GM19324 (cell line): Measurements from ENCODE around the gene MED13L.
A peak's percentile ranks its signal among the peaks of the same experiment; 100 is the strongest.

ENCODE experiments used
- ATAC-seq: cut with Tn5 transposase; IDR thresholded peaks from one replicate; pipeline ENCODE4 v1.9.1; 2021; ENCODE audit warnings: mild to moderate bottlenecking, moderate library complexity; ENCODE audit not compliant: unreplicated experiment, low FRiP score

MED13L gene

DNA sequence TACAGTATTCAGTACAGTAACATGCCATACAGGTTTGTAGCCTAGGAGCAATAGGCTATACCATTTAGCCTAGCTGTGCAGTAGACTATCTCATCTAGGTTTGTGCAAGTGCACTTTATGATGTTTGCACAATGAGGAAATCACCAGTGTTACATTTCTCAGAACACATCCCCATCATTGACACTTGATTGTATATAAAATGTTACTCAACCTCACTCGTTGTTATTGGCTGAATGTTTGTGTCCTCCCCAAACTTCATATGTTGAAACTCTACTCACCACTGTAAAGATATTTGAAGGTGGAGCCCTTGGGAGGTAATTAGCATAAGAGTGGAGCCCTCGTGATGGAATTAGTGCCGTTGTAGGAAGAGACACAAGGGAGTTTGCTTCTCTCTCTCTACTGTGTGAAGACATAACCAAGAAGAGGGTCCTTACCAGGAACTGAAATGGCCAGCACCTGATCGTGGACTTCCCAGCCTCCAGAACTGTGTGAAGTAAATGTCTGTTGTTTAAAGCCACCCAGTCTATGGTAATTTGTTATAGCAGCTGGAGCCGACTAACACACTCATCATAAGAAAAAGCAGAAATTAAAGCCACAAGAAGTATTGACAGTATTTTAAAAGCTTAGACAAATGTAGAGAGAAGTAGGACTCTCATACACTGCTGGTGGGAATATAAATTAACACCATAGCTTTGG is 3.2 kb upstream of the MED13L start:
- no peak for ATAC-seq

DNA sequence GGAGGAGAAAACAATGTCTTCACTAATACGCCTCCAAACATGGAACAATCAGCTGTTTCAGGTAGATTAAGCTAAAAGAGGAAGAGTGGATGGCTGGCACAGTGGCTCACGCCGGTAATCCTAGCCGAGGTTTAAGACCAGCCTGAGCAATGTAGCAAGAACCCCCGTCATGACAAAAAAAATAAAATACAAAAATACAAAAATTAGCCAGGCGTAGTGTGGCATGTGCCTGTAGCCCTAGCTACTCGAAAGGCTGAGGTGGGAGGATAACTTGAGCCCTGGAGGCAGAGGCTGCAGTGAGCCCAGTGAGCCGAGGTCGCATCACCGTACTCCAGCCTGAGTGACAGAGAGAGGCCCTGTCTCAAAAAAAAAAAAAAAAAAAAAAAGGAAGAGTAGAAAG is 1.2 kb upstream of the MED13L start:
- ATAC-seq, result no peak

DNA sequence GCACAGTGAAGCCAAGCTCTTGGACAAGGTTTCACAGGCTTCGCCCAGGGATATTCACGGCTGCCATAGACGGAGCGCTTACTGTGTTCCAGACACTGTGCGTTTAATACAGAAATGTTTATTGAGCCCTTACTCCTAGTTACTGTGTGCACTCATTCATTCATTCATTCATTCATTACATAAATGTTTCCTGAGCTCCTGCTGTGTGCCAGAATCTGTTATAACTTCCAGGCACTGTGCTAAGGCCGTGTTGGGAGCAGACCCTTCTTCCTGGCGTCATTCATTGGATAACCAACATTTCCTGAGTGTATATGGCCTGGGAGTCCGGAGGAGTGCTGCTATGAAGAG is 760 bp upstream of the MED13L start:
- ATAC-seq, result no peak

DNA sequence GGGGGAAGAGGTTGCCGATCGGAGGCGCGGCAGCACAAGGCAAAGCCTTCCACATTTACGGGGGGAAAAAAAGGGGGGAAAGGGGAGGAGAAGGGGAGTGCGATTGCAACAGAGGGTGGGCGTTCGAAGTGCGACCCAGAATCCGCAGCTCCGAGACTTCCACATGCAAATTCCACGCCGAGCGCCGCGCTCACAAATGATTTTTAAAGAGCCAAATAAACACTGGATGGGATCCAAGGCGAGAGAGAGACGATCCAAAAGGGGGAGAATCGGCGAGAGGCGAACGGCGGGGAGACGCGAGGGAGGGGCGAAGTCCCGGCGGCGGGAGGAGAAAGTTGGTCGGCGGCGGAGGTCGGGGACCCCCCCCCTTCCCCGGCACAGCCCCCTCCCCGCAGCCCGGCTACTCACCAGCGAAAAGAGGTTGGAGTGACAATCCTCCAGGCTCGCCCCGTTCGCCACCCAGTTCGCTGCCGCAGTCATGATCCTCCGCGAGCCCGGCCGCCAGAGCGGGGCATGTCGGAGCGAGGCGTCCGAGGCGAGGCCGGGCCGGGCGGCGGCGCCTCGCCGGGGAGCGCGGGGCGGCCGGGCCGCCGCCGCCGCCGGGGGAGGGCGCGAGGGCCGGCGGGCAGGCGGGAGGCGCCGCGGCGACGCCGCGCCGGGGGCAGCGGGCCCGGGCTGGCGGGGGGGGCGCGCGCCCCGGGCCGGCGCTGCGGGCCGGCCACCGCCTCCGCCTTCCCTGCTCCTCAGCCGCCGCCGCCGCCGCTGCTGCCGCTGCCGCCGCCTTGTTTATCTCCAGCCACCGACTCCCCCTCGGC is 634 bp downstream of the MED13L start:
- ATAC-seq, result peak; percentile 29

DNA sequence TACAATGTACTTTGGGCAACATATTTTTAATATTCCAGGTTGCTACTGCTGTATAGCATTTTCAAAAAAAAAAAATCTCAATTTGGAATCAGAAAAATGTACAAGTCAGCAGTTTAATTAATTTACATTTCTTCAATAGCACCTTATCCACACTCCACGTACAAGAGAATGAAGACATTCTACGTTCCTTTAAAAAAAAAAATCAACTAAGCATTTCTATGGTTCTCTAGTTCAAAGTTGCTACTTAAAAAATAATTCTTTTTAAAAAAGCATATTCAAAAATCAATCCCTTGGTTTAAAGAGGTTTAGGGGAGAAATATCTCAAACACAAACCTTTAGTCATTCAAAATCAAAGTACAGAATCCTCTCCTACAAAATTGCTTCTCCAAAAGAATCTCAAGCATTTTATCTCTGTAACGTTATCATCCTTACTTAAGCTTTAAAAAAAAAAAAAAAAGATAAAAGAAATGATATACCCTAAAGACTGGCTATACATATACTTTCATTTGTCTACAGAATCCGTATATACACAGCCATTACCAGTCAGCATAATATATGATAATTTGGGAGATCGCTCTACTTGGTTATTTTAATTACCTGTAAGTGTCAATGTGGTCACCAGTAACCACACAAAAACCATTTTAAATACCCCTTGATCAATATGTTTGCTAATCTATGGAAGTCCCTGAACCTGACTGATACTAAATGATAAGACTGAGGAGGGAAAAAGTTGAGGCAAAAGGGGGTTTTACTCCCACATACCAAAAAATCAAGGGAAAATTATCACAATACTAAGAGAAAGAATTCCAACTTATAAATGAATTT is 2.7 kb downstream of the MED13L start:
- ATAC-seq, result no peak

DNA sequence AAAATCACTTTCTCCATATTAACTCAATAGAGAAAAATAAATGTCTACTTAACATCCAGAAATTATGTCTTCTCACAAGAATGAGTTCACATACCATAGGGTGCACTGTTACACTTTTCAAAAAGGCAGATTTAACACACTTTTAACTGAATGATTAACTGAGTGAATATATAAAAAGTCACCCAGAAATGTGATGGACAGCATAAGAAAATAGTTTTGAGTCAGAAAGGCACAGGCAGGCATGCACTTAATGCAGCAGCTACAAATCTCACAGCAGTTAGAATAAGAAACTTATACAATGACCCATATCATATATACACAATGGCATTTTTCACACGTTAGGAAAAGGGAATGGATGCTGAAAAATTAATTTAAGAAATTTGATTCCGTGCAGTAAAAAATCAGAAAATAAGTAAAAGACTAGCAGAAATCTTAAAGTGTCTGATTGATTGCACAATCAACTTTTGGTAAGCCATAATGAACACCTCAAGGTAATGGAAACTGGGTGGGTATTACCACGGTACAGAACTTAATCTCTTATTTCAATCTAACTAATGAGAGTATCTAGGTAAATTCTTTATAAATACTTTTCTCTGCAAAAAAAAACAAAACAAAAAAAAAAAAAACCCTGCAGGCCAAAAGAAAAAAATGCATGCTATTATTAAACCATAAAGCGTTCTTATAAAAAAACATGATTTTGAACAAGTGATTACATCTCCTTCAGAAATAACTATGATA is 3.5 kb downstream of the MED13L start:
- ATAC-seq, result no peak

DNA sequence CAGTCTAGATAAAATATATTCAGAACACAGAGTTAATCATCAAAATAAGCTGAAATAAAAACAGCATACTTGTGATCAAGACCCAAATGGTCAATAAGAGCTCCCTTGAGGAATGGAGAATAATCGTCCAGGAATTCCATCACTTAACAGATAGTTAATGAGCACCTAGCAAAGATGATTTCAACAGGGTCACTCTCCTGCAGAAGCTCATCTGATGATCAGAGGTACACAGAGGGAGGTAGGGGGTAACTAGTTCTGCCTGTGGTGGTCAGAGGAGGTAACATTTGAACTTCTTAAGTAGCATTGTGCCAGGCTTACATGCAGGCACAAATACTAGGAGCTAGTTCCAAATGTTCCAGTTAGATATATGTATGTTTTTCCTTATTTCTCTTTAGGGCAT is 9.5 kb downstream of the MED13L start:
- ATAC-seq, result no peak

DNA sequence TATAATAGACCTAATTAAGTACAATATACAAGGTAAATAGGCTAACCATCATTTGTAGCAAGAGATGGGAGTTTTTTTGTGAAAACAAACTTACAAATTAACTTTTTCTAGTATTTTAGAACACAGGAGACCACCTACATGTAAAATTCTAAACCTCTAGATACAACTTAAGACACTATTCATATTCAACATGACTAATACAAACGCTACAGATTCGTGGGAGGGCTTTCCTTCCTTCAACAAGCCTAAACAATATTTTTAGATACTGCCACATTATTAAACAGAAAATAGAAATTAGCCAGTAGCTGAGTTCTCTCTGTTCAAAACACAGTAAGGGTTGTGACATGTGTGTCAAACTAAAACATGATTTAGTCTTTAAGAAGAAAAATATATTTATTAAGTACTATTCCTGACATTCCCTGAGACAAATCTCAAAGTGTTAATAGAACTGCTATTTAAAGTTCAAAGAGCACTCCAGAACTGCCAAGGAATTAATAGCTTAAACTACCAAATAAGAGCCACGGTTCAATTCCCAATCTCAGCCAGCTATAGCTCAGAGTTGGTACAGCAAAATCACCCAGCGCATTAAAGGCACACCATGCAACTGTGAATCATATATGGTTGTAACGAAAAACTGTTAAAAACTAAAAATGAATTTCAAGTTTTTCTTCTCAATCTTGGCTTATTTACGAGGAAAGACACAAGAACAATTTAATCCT is 10.7 kb downstream of the MED13L start:
- ATAC-seq, result no peak

DNA sequence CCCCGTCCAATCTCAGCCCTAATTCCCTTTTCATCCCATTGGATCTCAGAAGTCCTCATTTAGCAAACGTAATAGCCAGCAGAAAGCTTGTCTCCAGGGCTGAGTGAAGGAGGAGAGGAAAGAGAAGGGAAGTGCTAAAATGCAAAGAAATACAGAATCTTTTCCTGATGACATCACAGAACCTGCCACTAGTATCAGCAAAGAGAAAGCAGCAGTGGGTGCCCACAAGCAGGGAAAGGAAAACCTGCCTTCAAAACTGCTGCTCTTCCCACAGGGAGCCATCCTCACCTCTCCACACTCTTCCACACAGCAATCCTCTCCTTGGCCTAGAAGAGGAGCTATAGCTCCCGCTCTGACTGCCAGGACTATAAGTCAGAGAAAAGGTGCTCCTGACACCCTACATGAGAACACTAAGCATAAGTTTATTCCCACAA is 11.3 kb downstream of the MED13L start:
- ATAC-seq, result no peak

DNA sequence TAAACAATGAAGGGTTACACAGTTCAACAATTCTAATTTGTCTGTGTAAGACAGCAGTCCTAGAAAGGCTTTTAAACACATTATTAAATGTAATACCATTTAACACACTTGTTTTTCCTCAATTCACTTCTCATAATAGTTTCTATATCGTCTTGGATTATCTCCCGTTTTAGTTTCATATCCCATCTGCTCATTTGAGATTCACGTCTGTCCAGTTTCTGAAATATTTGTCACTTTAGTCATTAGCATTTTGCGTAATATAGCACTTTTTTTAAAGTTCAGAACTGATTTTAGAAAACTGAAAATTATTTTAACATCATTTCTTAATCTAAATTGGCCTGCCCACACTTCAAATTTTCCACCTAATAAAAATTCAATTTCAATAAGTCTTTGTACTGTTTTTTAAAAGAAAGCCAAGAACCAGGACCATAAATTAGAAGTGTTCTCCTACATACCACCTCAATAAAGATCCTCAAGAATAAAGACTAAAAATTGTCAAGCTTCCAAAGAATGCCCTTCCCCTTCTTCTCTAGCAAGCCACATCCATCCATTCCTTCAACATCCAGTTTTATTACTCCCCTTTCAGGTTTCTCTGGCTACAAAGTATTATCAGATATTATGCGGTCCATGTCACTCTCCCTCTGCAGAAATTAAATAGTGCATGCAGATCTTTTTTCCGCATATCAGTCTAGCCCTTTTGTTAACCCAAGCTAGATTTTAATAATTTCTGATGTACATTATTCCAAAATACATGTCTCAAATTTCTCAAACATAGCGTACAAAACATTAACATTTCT is 11.9 kb downstream of the MED13L start:
- no peak for ATAC-seq

DNA sequence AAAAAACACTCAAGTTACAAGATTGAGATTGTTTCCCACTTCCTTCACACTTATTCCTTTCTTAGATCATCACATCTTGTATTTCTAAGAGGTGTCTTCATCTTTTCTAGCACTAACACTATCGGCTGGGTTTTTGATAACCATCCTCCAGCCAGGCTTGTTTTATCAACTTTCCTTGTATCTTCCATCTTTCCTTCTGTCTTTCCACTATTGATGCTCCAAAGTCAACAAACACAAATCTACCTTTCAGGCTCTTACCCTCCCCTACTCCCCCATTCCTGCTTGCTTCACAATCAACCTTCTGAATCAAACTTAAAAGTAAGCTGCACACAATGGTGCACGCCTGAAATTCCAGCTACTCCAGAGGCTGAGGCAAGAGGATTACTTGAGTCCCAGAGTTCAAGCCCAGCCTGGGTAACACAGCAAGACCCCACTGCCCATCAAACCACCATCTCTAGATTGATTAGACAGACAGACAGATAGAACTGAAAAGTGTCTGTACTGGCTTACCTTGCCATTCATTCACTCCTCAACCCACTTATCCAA is 12.9 kb downstream of the MED13L start:
- no peak for ATAC-seq

DNA sequence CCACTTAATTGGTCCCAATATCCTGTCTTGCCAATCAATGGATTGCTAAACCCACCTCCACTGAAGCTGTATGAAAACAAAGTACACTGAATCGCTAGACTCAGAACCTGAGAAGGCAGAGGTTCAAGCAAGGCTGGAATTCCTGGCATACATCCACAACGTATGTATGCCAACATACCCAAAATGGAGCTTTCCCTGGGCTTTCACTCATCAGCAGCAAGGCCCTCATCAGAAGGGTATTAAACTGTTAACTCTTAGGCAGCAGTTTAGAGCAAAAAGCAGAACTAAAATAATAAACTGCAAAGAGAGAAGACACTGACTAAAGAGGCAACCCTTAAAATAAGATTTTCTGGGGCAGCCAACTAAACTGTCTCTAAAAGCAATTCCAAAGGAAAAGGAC is 13.6 kb downstream of the MED13L start:
- ATAC-seq, result no peak

DNA sequence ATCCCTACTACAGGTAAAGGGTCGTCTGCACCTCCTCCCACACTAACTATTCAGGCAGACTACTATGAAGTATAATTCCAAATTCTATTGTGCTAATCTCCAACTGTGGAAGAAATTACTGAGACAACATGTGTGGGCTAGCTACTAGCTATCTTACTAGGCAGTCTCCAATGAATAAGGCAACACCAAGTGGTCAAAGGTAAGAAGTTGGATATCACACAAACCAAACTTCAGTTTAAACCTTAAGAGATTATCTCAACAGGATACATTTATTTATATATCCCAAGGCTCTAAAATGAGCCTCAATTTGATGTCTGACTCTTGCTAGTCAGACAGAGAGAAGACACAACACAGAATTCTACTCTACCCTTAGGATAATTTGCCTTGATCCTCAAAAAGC is 14.1 kb downstream of the MED13L start:
- no peak for ATAC-seq

DNA sequence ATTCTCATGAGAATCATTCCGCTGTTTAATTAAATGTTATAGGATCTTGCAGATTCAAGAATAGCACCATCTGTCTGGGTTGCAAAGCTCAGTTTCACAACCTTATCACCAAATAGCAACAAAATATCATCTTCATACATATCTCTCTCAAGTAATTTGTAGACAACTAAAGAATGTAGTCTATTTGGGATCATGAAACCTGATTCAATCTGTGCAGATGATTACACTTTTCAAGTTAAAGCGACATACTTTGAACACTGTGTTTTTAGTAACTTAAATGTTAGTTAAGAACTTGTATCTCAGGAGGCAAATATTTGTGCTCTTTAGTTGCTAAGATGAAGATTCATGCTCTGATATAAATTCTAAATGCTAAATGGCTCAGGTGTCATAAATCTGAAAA is 14.8 kb downstream of the MED13L start:
- no peak for ATAC-seq

DNA sequence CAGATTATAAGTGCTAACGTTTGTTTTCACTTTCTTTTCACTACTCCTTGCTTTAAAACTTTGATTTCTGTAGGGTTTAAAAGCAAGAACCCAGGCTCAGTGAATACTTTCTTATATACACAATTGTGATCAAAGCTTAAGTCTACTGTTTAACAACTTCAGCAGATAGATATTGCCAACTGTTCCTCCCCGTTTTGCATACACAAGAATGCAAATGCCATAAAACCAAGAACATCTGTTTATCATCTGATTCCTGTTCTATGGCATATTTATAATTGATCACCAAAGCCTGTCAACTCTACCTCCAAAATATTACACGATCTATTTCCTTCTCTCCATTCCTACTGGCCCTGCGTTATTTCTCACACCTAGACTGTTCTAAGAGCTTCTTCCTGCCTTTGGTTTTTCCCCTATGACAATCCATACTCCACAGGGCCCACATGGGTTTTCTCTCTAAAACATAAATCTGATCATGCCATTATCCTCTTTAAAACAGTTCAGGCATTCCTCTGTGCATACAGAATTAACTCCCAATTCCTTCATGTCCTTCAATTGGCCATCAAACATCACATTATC is 15.9 kb downstream of the MED13L start:
- ATAC-seq, result no peak

DNA sequence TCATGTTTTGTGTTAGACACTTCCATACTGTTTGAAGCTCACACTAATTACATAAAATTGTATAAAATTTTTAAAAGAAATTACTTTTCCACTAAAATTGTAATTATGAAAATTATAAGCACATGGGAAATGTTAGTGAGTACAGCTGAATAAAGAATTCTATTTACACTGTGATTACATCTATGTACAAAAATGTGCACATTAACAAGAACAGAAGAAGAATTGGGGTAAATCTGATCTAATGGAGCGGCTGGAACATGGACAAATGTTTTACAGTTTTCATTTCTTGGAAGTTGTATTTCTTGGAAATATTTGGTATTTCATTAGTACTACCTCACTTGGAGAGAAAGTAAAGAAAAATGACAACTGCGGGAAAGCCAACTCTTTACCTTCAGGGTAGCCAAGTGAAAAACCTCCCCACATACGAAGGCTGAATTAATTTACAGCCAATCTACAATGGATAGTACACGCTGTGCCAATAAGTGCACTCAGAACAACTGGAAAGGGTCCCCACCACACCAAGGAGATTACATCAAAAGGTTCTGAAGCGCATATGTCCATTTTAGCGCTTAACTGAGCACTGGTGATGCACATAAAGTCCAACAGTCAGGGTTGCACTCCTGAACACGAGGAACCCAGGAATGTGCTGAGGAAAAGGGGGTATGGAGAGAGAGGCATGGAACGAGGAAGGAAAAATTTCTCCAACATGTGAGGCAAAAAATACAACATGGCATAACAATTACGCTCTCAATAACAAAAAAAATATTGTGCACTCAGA is 17.5 kb downstream of the MED13L start:
- ATAC-seq, result no peak

DNA sequence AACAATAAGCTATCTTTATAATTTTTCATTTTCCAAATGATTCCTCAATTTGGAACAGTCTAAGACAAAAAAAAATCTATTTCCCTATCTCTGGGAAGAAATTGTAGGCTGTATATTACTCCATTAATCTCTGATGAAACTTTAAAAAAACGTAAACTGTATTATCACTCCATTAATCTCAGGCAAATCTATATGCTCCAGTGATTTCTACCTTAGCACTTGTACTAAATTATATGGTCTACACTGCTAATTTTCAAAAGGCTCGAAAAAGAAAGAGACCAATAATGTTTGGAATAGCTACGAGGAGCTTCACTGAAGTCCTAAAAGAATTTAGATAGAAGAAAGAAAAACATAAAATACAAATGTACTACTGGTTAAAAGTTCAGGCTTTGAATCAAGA is 19.7 kb downstream of the MED13L start:
- no peak for ATAC-seq

DNA sequence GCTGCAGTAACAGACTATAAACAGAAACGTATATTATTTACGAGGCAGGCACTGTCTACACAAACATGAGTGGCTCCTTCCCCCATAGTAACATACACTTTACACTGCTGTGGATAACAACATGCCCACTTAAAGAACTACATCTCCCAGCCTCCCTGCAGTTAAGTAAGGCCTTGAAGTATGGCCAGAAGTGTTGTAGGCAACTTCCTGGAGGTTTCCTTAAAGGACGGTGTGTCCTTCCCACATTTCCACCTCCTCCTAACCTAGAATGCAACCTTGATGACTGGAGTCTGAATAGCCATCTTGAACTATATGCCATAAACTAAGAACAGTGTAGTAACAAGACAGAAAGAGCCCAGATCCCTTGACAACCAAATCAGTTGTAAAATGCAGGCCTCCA is 20.3 kb downstream of the MED13L start:
- ATAC-seq, result no peak
